ENCODE measurements around the gene MALRD1.

DNA sequence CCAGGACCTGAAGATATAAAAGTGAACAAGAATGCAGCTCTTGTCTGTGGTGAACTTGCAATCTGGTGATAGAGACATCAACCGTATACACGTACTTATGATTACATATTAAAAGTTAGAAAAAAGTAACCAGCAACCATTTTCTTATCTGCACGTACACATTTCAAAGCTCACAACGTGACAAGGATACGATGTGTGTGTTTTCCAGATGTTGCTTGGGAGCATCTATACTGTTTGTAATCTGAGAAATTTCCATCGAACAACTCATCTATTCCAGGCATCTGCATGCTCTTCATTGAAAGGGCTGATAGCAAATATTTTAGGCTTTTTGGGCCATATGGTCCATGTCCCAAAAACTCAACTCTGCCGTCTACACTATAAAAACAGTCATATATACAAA, 23.3 kb downstream of the MALRD1 start:
- TF ChIP-seq, protein P1, sequence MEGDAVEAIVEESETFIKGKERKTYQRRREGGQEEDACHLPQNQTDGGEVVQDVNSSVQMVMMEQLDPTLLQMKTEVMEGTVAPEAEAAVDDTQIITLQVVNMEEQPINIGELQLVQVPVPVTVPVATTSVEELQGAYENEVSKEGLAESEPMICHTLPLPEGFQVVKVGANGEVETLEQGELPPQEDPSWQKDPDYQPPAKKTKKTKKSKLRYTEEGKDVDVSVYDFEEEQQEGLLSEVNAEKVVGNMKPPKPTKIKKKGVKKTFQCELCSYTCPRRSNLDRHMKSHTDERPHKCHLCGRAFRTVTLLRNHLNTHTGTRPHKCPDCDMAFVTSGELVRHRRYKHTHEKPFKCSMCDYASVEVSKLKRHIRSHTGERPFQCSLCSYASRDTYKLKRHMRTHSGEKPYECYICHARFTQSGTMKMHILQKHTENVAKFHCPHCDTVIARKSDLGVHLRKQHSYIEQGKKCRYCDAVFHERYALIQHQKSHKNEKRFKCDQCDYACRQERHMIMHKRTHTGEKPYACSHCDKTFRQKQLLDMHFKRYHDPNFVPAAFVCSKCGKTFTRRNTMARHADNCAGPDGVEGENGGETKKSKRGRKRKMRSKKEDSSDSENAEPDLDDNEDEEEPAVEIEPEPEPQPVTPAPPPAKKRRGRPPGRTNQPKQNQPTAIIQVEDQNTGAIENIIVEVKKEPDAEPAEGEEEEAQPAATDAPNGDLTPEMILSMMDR (IDR thresholded peaks at IDR 0.05; ENCODE audit: poor library complexity): no peak
- TF ChIP-seq EZH2 (IDR thresholded peaks at IDR 0.05; ENCODE audit: borderline replicate concordance): no peak
